HepG2 (cell line): ENCODE data around the gene TTYH2. TPM values are rescaled to one million over a fixed set of nuclear protein-coding genes. Genes with fewer than 3 reads are reported as not detected.

Experiments
- ATAC-seq: fragments of 200-7000 bp; cut with Tn5 transposase; 3 replicates; pipeline ENCODE4 v1.9.1; 2020; ENCODE audit warnings: mild to moderate bottlenecking, moderate library complexity
- BruUV-seq: library from RNA; stranded (reverse); fragments of 400-500 nt; replicated peaks from 2 replicates; lab custom pipeline; 2021; lab: Mats Ljungman, UMichigan
- CTCF ChIA-PET: fragments of 300-600 bp; formaldehyde crosslinking; extraction: SDS; loops from one replicate; lab custom pipeline; 2021; ENCODE audit warnings: low total read pairs, inconsistent platforms, low intra/inter-chr PET ratio; lab: Yijun Ruan, JAX
- POLR2A ChIA-PET: fragments of 350-600 bp; sonication (Branson Sonifier 250); formaldehyde crosslinking; loops from one replicate; lab custom pipeline; 2020; ENCODE audit warnings: antibody characterized with exemption, inconsistent platforms; lab: Yijun Ruan, JAX
- DNase-seq: peaks from one replicate; pipeline ENCODE4 v3.0.0-alpha.2; 2015; ENCODE audit warnings: low spot score
- FAIRE-seq: peaks from 3 replicates; lab custom pipeline; 2011; peaks lifted over from hg19 to GRCh38; lab: Jason Lieb, UNC
- H2AFZ ChIP-seq: one replicate; pipeline ENCODE4 v1.6.1; 2011; ENCODE audit warnings: low read length, inconsistent platforms
- H3K27ac ChIP-seq: fragments of 300-600 bp; 3 replicates; pipeline ENCODE4 v1.8.0; 2011; ENCODE audit warnings: mixed run types, mild to moderate bottlenecking, mixed read lengths, low read length, inconsistent platforms; ENCODE audit not compliant: insufficient read depth; ENCODE audit errors: extremely low read length
- H3K27me3 ChIP-seq, 2 experiments: fragments of 200-600 bp in 1 of 2; 2 replicates in 1 of 2; 3 replicates in 1 of 2; pipeline versions ENCODE4 v1.6.0 to v1.8.0; 2011; ENCODE audit warnings: low read length in 2 of 2, mild to moderate bottlenecking in 2 of 2, moderate library complexity in 2 of 2, inconsistent platforms in 1 of 2; ENCODE audit not compliant: insufficient read depth in 2 of 2, control insufficient read depth in 1 of 2
- H3K36me3 ChIP-seq, 2 experiments: fragments of 200-600 bp in 1 of 2; replicated peaks in 1 of 2; 2 replicates in 1 of 2; 3 replicates in 1 of 2; pipeline versions ENCODE4 v1.5.1 to v1.8.0; 2011; ENCODE audit warnings: low read length in 2 of 2, inconsistent platforms in 1 of 2; ENCODE audit not compliant: insufficient read depth in 2 of 2, control insufficient read depth in 1 of 2
- H3K4me1 ChIP-seq: 2 replicates; pipeline ENCODE4 v1.5.1; 2012; ENCODE audit warnings: low read length, inconsistent platforms; ENCODE audit not compliant: insufficient read depth
- H3K4me2 ChIP-seq: 2 replicates; pipeline ENCODE4 v1.6.0; 2011; ENCODE audit warnings: low read depth, low read length, inconsistent platforms
- H3K4me3 ChIP-seq, 3 experiments: fragments of 200-600 bp in 1 of 3; sonication (generic), shearing (Covaris generic) in 1 of 3; replicated peaks in 1 of 3; 2 replicates each; pipeline ENCODE4 v1.5.1; 2011 to 2016; ENCODE audit warnings: low read length in 3 of 3, inconsistent platforms in 2 of 3, low read depth in 2 of 3, mild to moderate bottlenecking in 2 of 3, control low read depth in 1 of 3, mixed read lengths in 1 of 3; ENCODE audit not compliant: insufficient read depth in 1 of 3
- H3K79me2 ChIP-seq: one replicate; pipeline ENCODE4 v1.6.1; 2011; ENCODE audit warnings: low read length, inconsistent platforms; ENCODE audit not compliant: insufficient read depth
- H3K9ac ChIP-seq: 2 replicates; pipeline ENCODE4 v1.6.0; 2011; ENCODE audit warnings: mild to moderate bottlenecking, low read depth, low read length, inconsistent platforms; ENCODE audit not compliant: insufficient read depth
- H3K9me3 ChIP-seq: 2 replicates; pipeline ENCODE4 v1.5.1; 2012; ENCODE audit warnings: mild to moderate bottlenecking, low read length
- H4K20me1 ChIP-seq: 2 replicates; pipeline ENCODE4 v1.6.0; 2011; ENCODE audit warnings: inconsistent platforms, mild to moderate bottlenecking, low read length, moderate library complexity; ENCODE audit not compliant: insufficient read depth
- BORCS8-MEF2B ChIP-seq: sonication (generic); formaldehyde crosslinking; IDR thresholded peaks from 2 replicates; pipeline ENCODE4 v1.8.0; 2022; ENCODE audit warnings: mild to moderate bottlenecking, missing genetic modification reagents
- MZF1 ChIP-seq: sonication (generic); formaldehyde crosslinking; IDR thresholded peaks from 2 replicates; pipeline ENCODE4 v1.8.1; 2023; ENCODE audit warnings: mild to moderate bottlenecking, missing genetic modification reagents, borderline replicate concordance
- PCBP1 ChIP-seq: fragments of 200-400 bp; formaldehyde crosslinking; IDR thresholded peaks from 2 replicates; pipeline ENCODE4 v1.6.1; 2017; ENCODE audit warnings: mild to moderate bottlenecking, low read depth, low read length, borderline replicate concordance
- SIN3A ChIP-seq: IDR thresholded peaks from 2 replicates; pipeline ENCODE4 v1.6.1; 2011; ENCODE audit warnings: low read depth, mild to moderate bottlenecking, control low read depth, low read length, borderline replicate concordance
- SNRNP70 ChIP-seq: fragments of 200-400 bp; formaldehyde crosslinking; IDR thresholded peaks from 2 replicates; pipeline ENCODE4 v1.6.1; 2017; ENCODE audit warnings: mild to moderate bottlenecking, low read depth, low read length, moderate library complexity
- ZNF264 ChIP-seq: sonication (generic); formaldehyde crosslinking; IDR thresholded peaks from 2 replicates; pipeline ENCODE4 v1.4.0; 2020; ENCODE audit warnings: missing genetic modification reagents
- ZNF33A ChIP-seq: sonication (generic); formaldehyde crosslinking; IDR thresholded peaks from 2 replicates; pipeline ENCODE4 v1.5.1; 2020; ENCODE audit warnings: missing genetic modification reagents, mild to moderate bottlenecking, moderate library complexity, borderline replicate concordance
- ZSCAN29 ChIP-seq: sonication (generic); formaldehyde crosslinking; conservative IDR thresholded peaks from 2 replicates; pipeline ENCODE4 v1.4.0; 2020; ENCODE audit warnings: mild to moderate bottlenecking, missing genetic modification reagents
- WGBS: methylation state at CpG from one replicate; pipeline ENCODE4 v1.1.6; 2017; ENCODE audit warnings: low lambda C conversion rate; 5-methylcytosine and 5-hydroxymethylcytosine counted together
- in situ Hi-C: cut with HindIII; loops from 2 replicates; pipeline ENCODE4 v1.10.0; 2017; ENCODE audit warnings: low pct_unique_long_range_greater_than_20kb; ENCODE audit not compliant: extremely low pct_ligation_motif_present
- intact Hi-C: fragments of 100-400 bp; cut with micrococcal nuclease; formaldehyde crosslinking; loops from one replicate; pipeline ENCODE4 v1.10.0; 2022; ENCODE audit not compliant: unreplicated experiment
- polyA plus RNA-seq, 8 experiments: library from polyadenylated mRNA; depleted of rRNA in 3 of 8; stranded (reverse) in 7 of 8; unstranded in 1 of 8; fragments of >200 nt; fragmentation: Illumina TruSeq in 4 of 8; extraction: Trizol in 4 of 8; gene quantifications; 2 replicates each; pipeline versions ENCODE4 v1.2.1 to v1.2.3, GENCODE V29; 2011 to 2016; ENCODE audit warnings: low read depth in 4 of 8, missing spikeins in 1 of 8, mixed read lengths in 1 of 8; ENCODE audit not compliant: insufficient read depth in 1 of 8
- total RNA-seq, 5 experiments: library from RNA; depleted of rRNA; stranded (reverse); fragments of >200 nt; fragmentation: Illumina TruSeq; extraction: Trizol; gene quantifications; 2 replicates each; pipeline ENCODE4 v1.2.3, GENCODE V29; 2016; ENCODE audit warnings: low read depth in 1 of 5
- TF ChIP-seq, protein P1 (sequence below): sonication (generic); formaldehyde crosslinking; IDR thresholded peaks from 2 replicates; pipeline ENCODE4 v1.5.0; 2020; ENCODE audit warnings: mild to moderate bottlenecking, missing genetic modification reagents
- TF ChIP-seq, protein P2 (sequence below): sonication (generic); formaldehyde crosslinking; IDR thresholded peaks from 2 replicates; pipeline ENCODE4 v1.9.0; 2021; ENCODE audit warnings: missing genetic modification reagents, borderline replicate concordance
- TF ChIP-seq, protein P3 (sequence below): sonication (generic); IDR thresholded peaks from 2 replicates; pipeline ENCODE4 v1.6.1; 2016; ENCODE audit warnings: low read depth, borderline replicate concordance
- TF ChIP-seq, protein P4 (sequence below): sonication (generic); formaldehyde crosslinking; IDR thresholded peaks from 2 replicates; pipeline ENCODE4 v1.4.0; 2020; ENCODE audit warnings: mild to moderate bottlenecking, missing genetic modification reagents
- TF ChIP-seq, protein P5 (sequence below): sonication (generic); formaldehyde crosslinking; conservative IDR thresholded peaks from 2 replicates; pipeline ENCODE4 v1.8.0; 2022; ENCODE audit warnings: missing genetic modification reagents

Gene TTYH2
- total and polyA plus RNA-seq, 2 of the 13 experiments (the other 11 are each of a cell fraction or from before 2014, with no cell fraction given) = 0.77 to 0.96 TPM

DNA sequence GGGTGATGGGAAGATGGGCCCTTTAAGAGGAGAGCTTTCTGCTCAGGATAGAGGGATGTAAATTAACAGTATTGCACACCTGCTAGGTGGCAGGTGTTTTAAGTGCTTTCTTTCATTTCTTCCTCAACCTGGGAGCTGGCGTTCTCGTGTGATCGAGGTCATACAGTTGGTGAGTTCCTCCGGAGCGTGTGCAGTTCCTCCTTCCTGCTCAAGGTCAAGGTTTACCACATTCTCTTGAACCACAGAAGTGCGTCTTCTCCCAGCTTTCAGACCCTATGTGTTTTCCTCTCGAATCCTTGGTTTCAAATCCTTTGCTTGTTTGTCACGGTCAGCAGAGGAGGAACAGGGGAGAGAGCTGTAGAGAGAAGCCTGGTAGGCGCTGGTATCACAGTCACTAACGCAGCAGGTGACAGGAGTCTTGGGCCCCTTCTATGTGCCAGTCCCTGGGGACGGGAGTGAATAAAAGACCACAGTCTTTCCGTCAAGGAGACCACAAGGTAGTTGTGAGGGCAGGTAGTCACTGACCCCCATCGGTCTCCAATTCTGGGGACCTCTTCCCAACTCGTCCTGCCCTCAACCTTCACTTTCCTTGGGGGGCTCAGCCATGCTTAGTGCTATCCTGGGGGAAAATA lies 61.5 kb downstream of the TTYH2 start (continued):
- TF ChIP-seq PCBP1 (no peak), SIN3A (no peak), ZNF33A (CRISPR knock-in tag) (no peak), SNRNP70 (no peak)
- TF ChIP-seq, protein P1, sequence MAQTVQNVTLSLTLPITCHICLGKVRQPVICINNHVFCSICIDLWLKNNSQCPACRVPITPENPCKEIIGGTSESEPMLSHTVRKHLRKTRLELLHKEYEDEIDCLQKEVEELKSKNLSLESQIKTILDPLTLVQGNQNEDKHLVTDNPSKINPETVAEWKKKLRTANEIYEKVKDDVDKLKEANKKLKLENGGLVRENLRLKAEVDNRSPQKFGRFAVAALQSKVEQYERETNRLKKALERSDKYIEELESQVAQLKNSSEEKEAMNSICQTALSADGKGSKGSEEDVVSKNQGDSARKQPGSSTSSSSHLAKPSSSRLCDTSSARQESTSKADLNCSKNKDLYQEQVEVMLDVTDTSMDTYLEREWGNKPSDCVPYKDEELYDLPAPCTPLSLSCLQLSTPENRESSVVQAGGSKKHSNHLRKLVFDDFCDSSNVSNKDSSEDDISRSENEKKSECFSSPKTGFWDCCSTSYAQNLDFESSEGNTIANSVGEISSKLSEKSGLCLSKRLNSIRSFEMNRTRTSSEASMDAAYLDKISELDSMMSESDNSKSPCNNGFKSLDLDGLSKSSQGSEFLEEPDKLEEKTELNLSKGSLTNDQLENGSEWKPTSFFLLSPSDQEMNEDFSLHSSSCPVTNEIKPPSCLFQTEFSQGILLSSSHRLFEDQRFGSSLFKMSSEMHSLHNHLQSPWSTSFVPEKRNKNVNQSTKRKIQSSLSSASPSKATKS (CRISPR knock-in tag) = no peak
- TF ChIP-seq, protein P2, sequence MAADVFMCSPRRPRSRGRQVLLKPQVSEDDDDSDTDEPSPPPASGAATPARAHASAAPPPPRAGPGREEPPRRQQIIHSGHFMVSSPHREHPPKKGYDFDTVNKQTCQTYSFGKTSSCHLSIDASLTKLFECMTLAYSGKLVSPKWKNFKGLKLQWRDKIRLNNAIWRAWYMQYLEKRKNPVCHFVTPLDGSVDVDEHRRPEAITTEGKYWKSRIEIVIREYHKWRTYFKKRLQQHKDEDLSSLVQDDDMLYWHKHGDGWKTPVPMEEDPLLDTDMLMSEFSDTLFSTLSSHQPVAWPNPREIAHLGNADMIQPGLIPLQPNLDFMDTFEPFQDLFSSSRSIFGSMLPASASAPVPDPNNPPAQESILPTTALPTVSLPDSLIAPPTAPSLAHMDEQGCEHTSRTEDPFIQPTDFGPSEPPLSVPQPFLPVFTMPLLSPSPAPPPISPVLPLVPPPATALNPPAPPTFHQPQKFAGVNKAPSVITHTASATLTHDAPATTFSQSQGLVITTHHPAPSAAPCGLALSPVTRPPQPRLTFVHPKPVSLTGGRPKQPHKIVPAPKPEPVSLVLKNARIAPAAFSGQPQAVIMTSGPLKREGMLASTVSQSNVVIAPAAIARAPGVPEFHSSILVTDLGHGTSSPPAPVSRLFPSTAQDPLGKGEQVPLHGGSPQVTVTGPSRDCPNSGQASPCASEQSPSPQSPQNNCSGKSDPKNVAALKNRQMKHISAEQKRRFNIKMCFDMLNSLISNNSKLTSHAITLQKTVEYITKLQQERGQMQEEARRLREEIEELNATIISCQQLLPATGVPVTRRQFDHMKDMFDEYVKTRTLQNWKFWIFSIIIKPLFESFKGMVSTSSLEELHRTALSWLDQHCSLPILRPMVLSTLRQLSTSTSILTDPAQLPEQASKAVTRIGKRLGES (CRISPR knock-in tag) = no peak

DNA sequence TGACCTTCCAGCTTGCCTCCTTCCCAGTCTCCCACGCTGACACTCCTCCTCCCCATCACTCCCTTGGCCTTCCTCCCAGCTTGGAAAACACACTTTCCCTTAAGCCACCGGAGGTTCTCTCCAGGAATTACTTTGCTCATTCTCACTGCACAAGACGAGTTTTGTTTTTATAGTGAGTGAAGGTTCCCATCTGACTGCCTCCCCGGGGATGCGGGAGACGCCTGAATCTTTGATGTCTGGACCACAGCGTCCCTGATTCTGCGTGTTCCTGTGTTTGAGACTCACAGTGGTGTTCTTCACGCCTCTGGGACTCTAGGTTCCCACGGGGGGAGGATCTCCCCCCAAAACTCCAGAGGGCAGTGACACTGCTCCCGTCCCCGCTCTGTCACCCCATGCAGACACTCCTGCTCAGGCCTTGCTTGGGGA lies 62.7 kb downstream of the TTYH2 start:
- CTCF ChIA-PET = no interaction called here

More for the DNA sequence above, 62.7 kb downstream of the TTYH2 start:
- peaks cover 6 to 49% of the 10 kb centered on the region in 2 experiments for H3K27me3 ChIP-seq
- H3K9me3 ChIP-seq = no peaks in the 10 kb centered on the region
- no TSS peak for BruUV-seq
- no peaks in the 10 kb centered on the region for H3K4me1 ChIP-seq
- WGBS = 39% methylated on average over 8 of the region's 12 CpGs
- TF ChIP-seq BORCS8-MEF2B (CRISPR knock-in tag) (no peak), ZSCAN29 (CRISPR knock-in tag) (no peak), MZF1 (CRISPR knock-in tag) (no peak), ZNF264 (no peak)
- TF ChIP-seq, protein P3, sequence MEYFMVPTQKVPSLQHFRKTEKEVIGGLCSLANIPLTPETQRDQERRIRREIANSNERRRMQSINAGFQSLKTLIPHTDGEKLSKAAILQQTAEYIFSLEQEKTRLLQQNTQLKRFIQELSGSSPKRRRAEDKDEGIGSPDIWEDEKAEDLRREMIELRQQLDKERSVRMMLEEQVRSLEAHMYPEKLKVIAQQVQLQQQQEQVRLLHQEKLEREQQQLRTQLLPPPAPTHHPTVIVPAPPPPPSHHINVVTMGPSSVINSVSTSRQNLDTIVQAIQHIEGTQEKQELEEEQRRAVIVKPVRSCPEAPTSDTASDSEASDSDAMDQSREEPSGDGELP = no peak
- TF ChIP-seq, protein P4, sequence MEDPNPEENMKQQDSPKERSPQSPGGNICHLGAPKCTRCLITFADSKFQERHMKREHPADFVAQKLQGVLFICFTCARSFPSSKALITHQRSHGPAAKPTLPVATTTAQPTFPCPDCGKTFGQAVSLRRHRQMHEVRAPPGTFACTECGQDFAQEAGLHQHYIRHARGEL (CRISPR knock-in tag) = no peak
- TF ChIP-seq, protein P5, sequence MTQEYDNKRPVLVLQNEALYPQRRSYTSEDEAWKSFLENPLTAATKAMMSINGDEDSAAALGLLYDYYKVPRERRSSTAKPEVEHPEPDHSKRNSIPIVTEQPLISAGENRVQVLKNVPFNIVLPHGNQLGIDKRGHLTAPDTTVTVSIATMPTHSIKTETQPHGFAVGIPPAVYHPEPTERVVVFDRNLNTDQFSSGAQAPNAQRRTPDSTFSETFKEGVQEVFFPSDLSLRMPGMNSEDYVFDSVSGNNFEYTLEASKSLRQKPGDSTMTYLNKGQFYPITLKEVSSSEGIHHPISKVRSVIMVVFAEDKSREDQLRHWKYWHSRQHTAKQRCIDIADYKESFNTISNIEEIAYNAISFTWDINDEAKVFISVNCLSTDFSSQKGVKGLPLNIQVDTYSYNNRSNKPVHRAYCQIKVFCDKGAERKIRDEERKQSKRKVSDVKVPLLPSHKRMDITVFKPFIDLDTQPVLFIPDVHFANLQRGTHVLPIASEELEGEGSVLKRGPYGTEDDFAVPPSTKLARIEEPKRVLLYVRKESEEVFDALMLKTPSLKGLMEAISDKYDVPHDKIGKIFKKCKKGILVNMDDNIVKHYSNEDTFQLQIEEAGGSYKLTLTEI (CRISPR knock-in tag) = no peak
- no peak overlapping the region for H3K9ac ChIP-seq
- POLR2A ChIA-PET = interaction anchor here (0.6 kb wide), 1 partner anchor 1876 kb away, joined by 3 read pairs; no protein-coding TSS in a partner anchor
- H2AFZ ChIP-seq = no peak overlapping the region
- DNase-seq = no peak
- no peak overlapping the region for H3K4me3 ChIP-seq
- no peak for ATAC-seq
- no peak overlapping the region for H3K27ac ChIP-seq
- in situ Hi-C loops = no loop called here
- H3K4me2 ChIP-seq = no peak overlapping the region
- FAIRE-seq = no peak
- H3K79me2 ChIP-seq = no peaks in the 10 kb centered on the region
- intact Hi-C loops = no loop called here
- H4K20me1 ChIP-seq = no peaks in the 10 kb centered on the region
- no peaks in the 10 kb centered on the region for H3K36me3 ChIP-seq
